Activated CD4-positive, CD25-positive, alpha-beta regulatory T cell (primary cell): ENCODE data around the gene DCAF10.
"Not testable (repeated sequence)": the region's sequence is repeated elsewhere in the genome, so short reads cannot be mapped to it uniquely, and the experiment has no call there.

Experiments
- DNase-seq, 4 experiments: peaks; one replicate each; lab custom pipeline; 2025; lab: John Stamatoyannopoulos, UW

Gene DCAF10

DNA sequence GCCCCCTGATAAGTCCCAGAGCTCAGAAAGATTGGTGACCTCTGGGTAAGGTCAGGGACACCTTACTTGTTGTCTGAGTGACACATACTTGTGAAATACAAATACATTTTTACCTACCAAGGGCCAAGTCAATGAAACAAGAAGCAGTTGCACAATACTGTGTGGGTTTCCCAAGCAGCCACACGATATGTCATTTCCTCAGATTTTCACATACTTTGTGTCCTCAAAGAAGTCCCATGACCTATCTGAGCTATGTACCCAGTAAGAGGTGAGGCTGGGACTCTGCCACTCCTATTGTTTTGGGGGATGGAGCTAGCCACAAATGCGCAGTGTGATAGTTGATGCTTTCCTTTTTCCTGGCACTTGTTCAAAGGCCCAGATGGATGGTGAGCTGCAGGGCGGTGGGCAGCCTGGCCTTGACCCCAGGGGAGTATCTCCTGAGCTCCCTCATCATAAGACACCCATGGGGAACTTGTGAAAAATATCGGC, 108.1 kb downstream of the DCAF10 start:
- DNase-seq, result no peak

DNA sequence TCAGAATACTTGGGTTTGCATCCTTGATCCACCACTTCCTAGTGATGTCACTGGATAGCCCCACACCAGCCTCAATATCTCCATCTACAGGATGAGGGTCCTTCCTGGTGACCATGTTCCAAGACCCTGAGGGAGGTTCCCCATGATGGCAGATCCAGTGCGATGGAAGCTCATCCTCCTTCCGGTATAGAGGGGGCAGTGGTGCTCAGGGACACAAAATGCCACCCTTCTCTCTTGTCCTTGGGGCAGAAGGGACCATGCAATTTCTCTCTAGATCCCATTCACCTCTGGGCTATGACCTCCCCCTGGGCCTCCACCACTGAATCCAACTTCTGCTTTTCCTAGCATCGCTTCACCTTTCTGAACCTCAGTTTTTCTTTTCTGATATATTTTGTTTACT, 108.7 kb downstream of the DCAF10 start:
- DNase-seq, result no peak

DNA sequence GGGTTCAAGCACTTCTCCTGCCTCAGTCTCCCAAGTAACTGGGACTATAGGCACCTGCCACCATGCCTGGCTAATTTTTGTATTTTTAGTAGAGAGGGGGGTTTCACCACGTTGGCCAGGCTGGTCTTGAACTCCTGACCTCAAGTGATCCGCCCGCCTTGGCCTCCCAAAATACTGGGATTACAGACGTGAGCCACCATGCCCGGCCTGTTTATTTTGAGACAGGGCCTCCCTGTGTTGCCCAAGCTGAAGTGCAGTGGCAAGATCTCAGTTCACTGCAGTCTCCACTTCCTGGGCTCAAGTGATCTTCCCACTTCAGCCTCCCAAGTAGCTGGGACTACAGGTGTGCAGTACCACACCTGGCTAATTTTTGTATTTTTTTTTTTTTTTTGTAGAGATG, 109.2 kb downstream of the DCAF10 start:
- not testable (repeated sequence) for DNase-seq

DNA sequence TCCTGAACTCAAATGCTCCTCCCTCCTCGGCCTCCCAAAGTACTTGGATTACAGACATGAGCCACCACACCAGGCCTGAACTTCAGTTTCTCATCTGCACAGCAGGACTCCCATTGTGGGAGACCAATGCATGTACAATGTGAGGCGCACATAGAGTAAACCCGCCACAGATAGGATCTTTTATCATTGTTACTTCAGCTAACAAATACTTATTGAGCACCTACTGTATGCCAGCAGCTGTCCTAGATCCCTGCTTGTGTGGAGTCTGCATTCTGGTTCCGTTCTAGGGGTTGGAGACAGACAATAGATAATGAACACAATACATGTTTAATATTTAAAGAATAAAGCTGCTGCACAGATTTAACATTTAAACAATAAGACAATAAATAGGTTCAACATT, 109.7 kb downstream of the DCAF10 start:
- DNase-seq, result no peak

DNA sequence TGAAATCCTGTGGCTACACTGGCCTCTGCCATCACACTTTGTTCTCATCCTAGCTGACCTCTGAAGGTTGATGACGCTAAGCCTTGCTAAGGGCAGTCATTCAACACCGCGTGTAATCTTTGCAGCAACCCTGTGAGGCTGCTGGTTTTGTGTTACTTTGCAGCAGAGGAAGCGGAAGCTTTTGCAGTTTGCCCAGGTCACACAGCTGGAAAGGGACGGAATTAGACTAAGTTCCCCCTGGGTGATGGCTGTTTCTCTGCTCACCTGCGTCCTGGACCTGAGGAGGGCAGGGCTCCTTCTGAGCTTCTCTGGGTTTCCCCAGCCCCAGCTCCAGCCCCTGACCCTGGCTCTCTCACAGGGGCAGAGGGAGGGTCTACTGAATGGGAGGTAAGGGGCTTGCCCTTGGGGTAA, 110.7 kb downstream of the DCAF10 start:
- no peak for DNase-seq

DNA sequence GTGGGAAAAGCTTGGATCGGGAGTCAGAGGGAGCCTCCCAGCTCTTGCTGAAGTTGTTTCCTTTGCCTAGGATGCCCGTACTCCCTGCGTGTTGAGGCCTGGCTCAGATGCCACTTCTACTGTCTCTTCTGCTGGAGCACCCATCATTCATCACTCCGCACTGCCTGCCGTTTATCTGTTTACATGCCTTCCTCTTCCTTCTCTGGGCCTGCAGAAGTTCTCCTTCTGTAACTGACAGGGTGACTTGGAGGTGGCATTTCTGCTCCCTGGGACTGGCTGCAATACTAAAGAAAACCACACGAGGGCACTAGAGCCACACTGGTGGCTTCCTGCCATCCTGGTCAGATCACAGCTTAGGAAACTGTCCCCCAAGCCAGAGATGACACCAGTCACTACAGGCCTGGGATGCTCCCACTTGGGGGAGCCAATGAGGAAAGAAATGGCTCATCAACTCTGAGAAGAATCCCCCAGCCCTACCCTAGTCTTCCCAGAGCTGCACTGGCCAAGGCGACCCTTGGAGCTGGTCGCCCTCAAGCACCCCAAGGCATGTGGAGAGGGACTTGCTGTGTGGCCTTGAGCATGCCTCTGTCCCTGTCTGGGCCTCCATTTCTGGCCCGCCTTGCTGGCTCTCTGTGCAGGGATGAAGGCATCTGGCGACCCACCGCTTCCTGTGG, 113.0 kb downstream of the DCAF10 start:
- peak; percentile 40 to 69 (median 54) for DNase-seq

DNA sequence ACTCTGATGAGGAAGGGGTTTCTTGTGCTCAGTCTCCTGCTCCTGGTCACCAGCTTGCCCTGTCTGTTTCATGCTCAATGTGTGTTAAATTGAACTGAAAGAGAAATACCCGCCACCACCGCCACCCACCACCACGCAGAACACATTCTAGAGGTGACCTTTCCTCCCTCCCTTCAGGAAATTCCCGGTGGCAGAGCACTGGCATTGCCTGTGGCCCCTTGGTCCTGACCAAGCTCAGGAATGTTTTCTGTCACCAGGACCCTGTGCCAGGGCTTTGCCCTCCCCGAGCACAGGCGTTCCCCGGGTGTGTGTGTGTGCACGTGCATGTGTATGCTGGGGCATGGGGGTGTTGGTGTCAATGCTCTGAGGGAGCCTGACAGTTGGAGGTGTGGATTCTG, 113.6 kb downstream of the DCAF10 start:
- DNase-seq, result no peak

DNA sequence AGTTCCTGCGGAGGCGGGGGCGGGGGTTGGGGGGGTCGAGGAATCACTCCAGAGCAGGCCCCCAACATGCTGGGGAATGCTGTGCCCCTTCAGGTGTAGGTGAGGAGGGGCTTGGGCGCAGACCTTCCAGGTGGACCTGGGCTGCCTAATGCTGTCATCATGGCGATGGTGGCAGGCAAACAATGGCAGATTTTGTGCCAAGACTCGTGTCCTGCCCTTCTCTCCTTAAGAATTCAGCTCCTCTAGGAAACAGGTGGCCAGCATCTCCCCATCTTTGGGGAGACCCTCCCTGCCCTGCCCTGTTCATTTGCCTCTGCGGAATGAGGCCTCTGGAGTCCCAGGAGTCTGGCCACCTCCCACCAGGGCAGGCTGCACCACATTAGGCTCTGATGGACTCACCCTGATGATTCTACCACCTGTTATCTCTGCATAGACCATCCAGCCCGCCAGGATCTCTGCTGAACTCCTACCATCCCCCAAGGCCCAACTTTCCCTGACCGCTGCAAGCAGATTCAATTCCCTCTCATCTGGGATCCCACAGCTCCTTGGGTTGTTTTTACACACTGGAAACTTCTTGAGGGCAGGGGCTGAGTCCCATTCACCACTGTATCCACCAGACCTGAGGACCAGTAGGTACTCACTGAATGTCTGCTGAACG, 114.2 kb downstream of the DCAF10 start:
- no peak for DNase-seq

DNA sequence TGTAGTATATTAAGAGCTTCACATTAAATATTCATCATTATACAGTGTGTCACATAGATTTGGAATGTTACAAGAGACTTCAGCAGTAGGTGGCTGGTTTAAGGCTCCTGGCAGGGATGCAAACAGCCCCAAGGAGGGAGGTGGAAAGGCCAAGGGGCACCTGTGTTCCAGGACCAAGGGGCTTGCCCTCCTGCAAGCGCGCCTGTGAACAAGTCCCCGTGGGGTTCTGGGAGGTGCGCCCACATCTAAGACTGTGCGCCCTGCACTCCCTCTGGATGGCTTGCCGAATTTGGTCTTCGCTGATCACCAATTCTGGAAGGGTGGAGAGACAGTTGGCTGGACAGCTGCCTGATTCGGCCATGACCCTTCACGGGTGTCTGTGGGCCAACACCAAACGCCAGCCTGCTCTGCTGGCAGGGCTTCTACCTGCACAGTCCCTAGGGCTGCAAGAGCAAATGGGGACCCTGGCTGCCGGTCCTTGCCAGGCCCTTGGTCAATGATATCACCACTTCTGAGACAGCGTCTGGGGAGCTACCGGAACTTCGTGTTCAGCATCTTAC, 115.4 kb downstream of the DCAF10 start:
- DNase-seq, result no peak

DNA sequence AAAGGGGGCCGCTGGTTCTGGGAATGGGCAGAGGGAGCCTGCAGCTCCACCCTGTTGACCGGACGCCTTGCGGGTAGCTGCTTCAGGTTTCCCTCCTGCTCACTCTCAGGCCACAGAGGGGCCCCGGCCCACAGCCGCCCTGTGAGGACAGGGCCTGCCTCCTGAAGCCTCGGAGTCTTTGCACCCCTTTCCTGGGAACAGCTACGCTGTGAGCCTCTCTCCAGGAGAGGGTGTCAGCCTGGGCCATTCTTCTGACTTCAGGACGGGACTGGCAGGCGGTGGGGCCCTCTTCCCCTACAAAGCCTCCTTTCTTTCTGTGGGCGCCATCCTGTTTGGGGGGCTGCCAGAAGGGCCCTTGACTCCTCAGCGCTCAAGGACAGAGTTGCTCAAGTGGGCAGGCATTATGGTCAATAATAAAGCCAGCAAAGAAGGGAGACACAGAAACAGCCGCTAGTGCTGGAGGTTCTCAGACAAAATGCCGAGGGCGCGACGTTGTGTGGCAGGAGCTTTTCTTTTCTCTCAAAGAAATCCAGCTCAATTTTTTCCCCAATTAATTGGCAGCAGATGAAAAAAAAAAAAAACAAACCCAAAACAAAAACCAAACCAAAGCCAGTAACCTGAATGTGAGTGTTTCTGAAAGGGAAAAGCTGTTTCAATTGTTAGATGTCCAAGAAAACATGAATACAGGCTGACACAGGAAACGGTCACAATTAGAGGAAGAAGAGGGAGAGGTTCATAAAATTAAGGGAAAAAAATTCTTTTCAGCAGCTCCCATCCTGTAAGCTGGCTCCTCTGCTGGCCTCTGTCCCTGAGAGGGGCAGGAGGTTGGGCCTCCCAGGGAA, 116.1 kb downstream of the DCAF10 start:
- DNase-seq, result no peak
